OCI-LY1 (cell line): Measurements from ENCODE around the gene ST3GAL3.

Experiments used
- EZH2 ChIP-seq: fragments of 200-600 bp; sonication (generic), shearing (Covaris generic); IDR thresholded peaks from 2 replicates; pipeline ENCODE4 v1.8.0; 2017; ENCODE audit warnings: borderline replicate concordance, mixed run types, mild to moderate bottlenecking, antibody characterized with exemption, low read length, moderate library complexity, mixed read lengths
- TF ChIP-seq, protein P1 (sequence below): fragments of 200-600 bp; sonication (generic), shearing (Covaris generic); IDR thresholded peaks from 2 replicates; pipeline ENCODE4 v1.5.1; 2017; ENCODE audit warnings: mild to moderate bottlenecking, antibody characterized with exemption, low read length, moderate library complexity, mixed read lengths

DNA sequence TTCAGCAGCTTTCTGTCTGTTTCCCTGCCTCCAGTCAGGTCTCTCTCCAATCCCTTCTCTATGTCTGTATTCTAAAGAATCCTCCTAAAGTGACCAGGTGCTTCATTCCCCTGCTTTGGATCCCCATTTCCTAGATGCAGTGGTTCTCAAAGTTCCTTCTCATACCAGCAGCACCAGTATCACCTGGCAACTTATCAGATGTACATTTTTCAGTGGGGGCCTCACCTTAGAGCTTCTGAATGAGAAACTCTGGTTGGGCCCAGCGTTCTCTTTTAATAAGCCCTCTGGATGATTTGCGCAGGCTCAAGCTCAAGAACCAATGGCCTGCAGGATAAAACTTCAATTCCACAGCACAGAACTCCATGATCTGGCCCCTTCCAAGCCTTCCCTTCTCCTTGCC, 200.9 kb downstream of the ST3GAL3 start:
- TF ChIP-seq EZH2: no peak
- TF ChIP-seq, protein P1, sequence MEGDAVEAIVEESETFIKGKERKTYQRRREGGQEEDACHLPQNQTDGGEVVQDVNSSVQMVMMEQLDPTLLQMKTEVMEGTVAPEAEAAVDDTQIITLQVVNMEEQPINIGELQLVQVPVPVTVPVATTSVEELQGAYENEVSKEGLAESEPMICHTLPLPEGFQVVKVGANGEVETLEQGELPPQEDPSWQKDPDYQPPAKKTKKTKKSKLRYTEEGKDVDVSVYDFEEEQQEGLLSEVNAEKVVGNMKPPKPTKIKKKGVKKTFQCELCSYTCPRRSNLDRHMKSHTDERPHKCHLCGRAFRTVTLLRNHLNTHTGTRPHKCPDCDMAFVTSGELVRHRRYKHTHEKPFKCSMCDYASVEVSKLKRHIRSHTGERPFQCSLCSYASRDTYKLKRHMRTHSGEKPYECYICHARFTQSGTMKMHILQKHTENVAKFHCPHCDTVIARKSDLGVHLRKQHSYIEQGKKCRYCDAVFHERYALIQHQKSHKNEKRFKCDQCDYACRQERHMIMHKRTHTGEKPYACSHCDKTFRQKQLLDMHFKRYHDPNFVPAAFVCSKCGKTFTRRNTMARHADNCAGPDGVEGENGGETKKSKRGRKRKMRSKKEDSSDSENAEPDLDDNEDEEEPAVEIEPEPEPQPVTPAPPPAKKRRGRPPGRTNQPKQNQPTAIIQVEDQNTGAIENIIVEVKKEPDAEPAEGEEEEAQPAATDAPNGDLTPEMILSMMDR: no peak
